ENCODE results near the gene PPP1R2C. TPM values are rescaled to one million over a fixed set of nuclear protein-coding genes. Genes with fewer than 3 reads are reported as not detected.

Gene PPP1R2C
- not detected in 2 replicates for total RNA-seq

DNA sequence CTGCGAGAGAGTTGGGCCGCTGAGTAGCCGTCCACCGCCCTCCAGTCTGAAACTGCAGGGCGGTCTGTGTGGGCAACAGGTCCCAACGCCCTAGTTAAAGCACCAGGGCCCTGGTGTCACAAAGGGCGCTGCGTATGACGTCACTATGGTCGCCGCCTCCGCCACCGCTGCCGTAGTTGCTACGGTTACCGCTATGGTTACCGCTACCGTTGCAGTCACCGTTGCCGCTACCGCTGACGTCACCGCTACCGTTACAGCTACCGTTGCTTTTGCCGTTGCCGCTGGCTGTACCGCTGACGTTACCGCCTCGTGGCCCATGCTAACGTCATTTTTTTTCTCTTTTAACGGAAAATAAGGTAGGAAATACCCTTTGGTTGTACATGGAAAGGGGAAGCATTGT lies at the start of gene PPP1R2C:
PPP1R2C (minus strand) TSS at position 68 of the 400 bp plus-strand sequence. CDS start 84 bp downstream, outside the sequence.

